ENCODE results near the gene MANEAL.

Gene MANEAL

DNA sequence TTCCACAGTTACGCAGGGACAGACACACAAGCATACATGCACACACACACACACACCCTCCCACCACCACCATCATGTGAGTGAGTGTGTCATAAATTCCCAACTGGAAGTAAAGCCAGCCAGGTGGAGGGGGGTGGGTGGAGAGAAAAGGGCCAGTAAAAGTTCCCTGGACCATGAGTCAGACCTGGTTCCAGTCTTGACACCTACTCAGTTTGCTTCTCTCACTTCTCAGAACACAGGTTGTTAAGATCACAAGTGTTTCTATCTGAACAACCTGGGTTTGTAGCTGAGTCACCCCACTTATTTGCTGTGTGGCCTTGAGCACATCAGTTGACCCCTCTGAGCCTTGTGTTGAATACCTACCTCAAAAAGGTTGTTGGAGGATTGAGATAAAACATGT lies 38.4 kb upstream of the MANEAL start:
- no peak for DNase-seq (ENCODE audit: low read depth)
- H3K4me3 ChIP-seq (ENCODE audit: low read depth, low read length), result no peak overlapping the region
- no peak for TF ChIP-seq CTCF (IDR thresholded peaks at IDR 0.05; ENCODE audit: control insufficient read depth, extremely low read depth, insufficient read depth)

DNA sequence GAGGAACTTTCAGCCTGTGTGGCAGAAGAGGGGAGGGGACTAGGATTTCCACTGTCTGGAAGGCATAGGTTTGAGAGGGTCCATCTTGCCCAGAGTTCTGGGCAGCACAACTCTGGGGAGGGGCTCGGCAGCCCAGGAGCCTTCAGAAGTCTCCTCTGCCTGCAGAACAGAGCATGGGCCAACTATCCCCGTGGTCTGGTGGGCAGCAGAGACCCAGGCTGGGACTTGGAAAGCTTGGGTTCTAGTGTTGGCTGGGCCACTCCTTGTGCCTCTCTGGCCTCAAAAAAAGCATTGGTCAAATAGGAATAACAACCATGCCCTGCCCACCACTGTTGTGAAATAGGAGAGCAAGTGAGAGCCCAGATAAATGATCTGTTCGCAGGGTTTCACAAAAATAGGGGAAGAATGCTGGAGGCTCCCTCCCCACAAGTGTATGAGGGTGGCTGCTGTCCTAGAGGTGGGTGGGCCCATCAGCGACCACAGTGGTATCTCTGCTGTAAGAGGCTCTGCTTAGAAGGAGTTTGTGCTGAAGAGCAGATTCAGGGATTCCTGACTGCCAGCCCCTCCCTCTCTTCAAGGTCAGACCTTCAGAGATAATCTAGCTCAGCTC lies 37.6 kb upstream of the MANEAL start:
- no peak overlapping the region for H3K4me3 ChIP-seq (ENCODE audit: low read depth, low read length)
- DNase-seq (ENCODE audit: low read depth), result no peak
- TF ChIP-seq CTCF (IDR thresholded peaks at IDR 0.05; ENCODE audit: control insufficient read depth, extremely low read depth, insufficient read depth), result no peak

GRCh38 chr1:37759451-37759850 lies 34.2 kb upstream of the MANEAL start:
- TF ChIP-seq CTCF (IDR thresholded peaks at IDR 0.05; ENCODE audit: control insufficient read depth, extremely low read depth, insufficient read depth), result no peak
- DNase-seq (ENCODE audit: low read depth), result no peak
- no peak overlapping the region for H3K4me3 ChIP-seq (ENCODE audit: low read depth, low read length)

GRCh38 chr1:37761416-37762095 lies 32.1 kb upstream of the MANEAL start:
- DNase-seq (ENCODE audit: low read depth), result no peak
- no peak overlapping the region for H3K4me3 ChIP-seq (ENCODE audit: low read depth, low read length)
- TF ChIP-seq CTCF (IDR thresholded peaks at IDR 0.05; ENCODE audit: control insufficient read depth, extremely low read depth, insufficient read depth), result no peak

GRCh38 chr1:37762516-37762915 lies 31.1 kb upstream of the MANEAL start:
- no peak for DNase-seq (ENCODE audit: low read depth)
- H3K4me3 ChIP-seq (ENCODE audit: low read depth, low read length), result no peak overlapping the region
- no peak for TF ChIP-seq CTCF (IDR thresholded peaks at IDR 0.05; ENCODE audit: control insufficient read depth, extremely low read depth, insufficient read depth)

DNA sequence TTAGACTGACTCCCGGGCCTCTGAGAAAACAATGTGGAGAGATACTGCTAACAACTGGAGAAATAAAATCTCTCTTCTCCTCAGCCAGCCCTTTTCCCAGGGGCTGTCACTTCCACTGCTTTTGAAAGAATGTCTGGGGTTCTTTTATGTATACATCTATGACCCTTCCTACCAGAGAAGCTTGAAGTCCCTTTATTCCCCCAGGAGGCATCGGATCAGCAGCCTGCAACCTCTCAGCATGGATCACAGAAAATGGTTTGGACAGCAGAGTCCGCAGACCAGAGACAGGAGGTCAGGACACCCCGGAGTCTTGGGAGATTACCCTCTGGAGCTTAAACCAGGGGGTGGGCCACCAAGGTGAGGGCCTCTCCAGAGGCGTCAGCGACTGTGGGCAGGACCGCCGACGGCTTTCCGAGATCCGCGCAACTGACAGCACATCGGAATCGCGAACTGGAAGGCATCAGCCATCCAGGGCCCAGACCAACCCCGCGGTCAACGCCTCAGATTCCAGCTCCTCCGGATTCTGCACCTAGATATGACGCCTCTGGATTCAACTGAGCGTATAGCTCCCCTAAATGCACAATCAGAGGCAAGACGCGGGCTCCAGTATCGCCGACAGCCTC lies 29.7 kb upstream of the MANEAL start:
- DNase-seq (ENCODE audit: low read depth), result no peak
- no peak overlapping the region for H3K4me3 ChIP-seq (ENCODE audit: low read depth, low read length)
- TF ChIP-seq CTCF (IDR thresholded peaks at IDR 0.05; ENCODE audit: control insufficient read depth, extremely low read depth, insufficient read depth), result no peak
